ENCODE data around the gene COL20A1.

- TF ChIP-seq CTCF (IDR thresholded peaks at IDR 0.05): no peak
- no peak for TF ChIP-seq POLR2A (IDR thresholded peaks at IDR 0.05)
Measured at GRCh38 chr20:63374504-63374903, 81.5 kb downstream of the COL20A1 start.

All from testis (tissue), 2 donors.